ENCODE measurements around the gene LBX2. TPM values are rescaled to one million over a fixed set of nuclear protein-coding genes. Genes with fewer than 3 reads are reported as not detected.

The LBX2 gene
- total and polyA plus RNA-seq, 8 donors: 0.14 to 2.2 (median 0.77) TPM; not detected in 1

DNA sequence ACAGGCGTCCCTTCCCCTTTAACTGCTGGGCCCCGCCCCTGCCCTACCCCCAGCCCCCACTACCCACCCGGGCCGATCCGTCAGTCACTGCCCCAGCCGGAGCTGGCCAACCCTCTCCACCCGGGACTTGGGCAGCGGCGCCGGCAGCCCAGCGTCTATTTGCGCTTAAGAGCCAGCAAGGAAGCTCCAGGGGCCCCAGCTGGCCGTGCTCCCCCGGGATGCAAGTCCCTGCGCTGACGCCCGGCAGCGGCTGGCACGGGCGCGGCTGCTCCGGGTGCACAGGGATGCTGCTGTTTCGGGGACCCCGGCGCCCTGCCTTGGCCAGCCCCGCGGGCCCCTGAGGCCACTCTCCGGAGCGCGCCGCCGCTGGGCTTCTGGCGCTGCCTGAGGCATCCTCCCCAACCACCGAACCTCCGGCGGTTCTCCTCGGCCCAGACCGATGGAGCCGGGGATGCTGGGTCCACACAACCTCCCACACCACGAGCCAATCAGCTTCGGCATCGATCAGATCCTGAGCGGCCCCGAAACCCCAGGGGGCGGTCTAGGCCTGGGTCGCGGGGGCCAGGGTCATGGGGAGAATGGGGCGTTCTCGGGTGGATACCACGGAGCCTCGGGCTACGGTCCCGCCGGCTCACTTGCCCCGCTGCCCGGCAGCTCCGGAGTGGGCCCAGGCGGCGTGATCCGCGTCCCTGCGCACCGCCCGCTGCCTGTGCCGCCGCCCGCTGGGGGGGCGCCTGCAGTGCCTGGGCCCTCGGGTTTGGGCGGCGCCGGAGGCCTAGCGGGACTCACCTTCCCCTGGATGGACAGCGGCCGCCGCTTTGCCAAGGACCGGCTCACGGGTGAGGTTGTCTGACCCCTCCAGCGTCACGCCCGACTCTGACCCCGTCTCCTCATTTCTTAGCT is 15.2 kb upstream of the LBX2 start, which contains the start of gene TLX2:
TSS of gene TLX2 (plus strand) at position 83 of the 903 bp plus-strand sequence. CDS start at position 440, 357 bp downstream.
- Histone ChIP-seq H3K4me3 (no peak within 1 kb of the TSS), H3K27me3 (peaks cover 92 to 100% of the 10 kb centered on the region in 2 donors), H3K9me3 (no peaks in the 10 kb centered on the region), H3K4me1 (peaks cover 11 to 35% of the 10 kb centered on the region in 2 donors), H3K36me3 (no peaks in the 10 kb centered on the region), H3K27ac (no peak within 1 kb of the TSS)
- ATAC-seq (no peak), DNase-seq (no peak)
- intact Hi-C loops (cut with DNase I): no loop called here
- TF ChIP-seq, protein P1, sequence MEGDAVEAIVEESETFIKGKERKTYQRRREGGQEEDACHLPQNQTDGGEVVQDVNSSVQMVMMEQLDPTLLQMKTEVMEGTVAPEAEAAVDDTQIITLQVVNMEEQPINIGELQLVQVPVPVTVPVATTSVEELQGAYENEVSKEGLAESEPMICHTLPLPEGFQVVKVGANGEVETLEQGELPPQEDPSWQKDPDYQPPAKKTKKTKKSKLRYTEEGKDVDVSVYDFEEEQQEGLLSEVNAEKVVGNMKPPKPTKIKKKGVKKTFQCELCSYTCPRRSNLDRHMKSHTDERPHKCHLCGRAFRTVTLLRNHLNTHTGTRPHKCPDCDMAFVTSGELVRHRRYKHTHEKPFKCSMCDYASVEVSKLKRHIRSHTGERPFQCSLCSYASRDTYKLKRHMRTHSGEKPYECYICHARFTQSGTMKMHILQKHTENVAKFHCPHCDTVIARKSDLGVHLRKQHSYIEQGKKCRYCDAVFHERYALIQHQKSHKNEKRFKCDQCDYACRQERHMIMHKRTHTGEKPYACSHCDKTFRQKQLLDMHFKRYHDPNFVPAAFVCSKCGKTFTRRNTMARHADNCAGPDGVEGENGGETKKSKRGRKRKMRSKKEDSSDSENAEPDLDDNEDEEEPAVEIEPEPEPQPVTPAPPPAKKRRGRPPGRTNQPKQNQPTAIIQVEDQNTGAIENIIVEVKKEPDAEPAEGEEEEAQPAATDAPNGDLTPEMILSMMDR (IDR thresholded peaks at IDR 0.05): no peak

DNA sequence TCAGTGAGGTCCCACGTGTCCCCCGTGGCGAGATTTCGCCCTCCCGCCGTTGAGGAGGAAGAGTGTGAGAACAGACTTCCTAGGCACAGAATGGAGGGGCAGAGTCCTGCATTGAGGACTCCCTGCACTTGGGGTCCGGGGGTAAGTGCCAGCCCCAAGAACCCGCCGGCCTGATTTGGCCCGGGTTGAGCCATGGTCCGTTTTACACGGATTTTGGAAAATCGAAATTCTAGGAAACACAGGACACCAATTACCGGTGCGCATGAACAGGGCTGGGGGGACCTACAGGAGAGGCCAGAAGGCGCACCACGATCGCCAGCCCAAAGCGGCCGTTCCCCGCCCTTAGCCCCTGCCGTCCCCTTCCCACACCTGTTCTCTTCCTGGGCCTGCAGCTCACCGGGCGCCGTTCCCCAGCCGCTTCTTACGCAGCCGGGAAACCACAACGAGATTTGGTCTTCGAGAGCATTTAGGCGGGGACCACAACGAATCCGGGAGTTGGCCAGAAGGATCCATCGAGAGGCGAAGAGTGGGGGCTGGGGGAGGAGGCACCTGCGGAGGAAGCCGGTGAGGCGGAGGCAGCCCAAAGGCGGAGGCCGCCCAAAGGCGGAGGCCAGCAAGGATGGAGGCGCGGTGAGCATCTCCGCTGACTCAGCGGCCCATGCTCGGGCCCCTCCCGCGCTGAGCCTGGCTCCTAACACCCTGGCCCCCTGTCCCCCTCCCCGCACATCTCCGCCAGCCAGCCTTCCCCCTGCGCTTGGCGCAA is 14.4 kb upstream of the LBX2 start:
- intact Hi-C loops (cut with DNase I): no loop called here
- H3K4me1 ChIP-seq: peaks cover 11 to 35% of the 10 kb centered on the region in 2 donors

DNA sequence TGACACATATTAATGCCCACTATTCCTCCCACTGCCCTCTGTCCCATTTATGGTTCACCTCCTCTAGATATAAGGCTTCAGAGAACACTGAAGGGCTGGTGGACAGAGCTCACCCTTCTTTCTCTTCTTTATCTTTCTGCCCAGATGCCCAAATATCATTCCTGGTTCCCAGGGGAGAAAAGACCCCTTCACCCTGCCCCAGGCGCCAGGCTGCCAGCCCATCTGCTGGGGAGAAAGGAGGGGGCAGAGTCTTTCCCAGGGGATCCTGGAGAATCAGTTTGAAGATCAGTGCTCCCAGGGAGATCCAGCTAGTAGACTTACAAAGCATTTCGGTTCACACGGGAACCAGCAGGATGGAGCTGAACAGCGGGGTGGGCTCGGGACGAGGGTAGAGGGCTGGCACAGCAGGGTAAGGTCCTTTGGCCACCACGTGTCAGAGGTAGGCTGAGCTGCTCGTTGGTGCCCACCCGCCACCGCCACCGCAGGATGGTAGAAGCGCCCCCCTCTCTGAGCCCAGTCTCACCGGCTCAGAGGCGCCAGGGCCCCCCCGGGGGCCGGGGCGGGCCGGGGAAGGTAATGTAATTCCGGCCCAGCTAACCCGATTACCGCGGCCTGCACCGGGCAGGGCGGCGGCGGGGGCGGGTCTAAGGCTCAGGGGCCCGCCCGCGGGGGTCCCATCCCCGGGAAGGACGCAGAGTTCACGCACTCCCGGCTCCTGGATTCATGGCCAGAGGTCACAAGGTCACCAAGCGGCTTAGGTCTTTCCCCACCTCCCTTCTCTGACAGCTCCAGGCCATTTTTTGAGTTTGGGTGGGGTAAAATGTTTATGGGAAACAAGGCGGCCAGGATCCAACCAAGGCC is 13.6 kb upstream of the LBX2 start:
- intact Hi-C loops (cut with DNase I): no loop called here
- no peaks in the 10 kb centered on the region for H3K36me3 ChIP-seq
- no peak for ATAC-seq
- peaks cover 17 to 40% of the 10 kb centered on the region in 2 donors for H3K4me1 ChIP-seq
- TF ChIP-seq, protein P1 (IDR thresholded peaks at IDR 0.05): no peak
- no peak overlapping the region for H3K4me3 ChIP-seq
- H3K27me3 ChIP-seq: peaks cover 91 to 100% of the 10 kb centered on the region in 2 donors
- H3K27ac ChIP-seq: no peak overlapping the region
- no peaks in the 10 kb centered on the region for H3K9me3 ChIP-seq
- no peak for DNase-seq

More for the DNA sequence above, 14.4 kb upstream of the LBX2 start:
- Histone ChIP-seq H3K9me3 (no peaks in the 10 kb centered on the region), H3K27me3 (peaks cover 95 to 100% of the 10 kb centered on the region in 2 donors), H3K27ac (no peak overlapping the region), H3K4me3 (no peak overlapping the region), H3K36me3 (no peaks in the 10 kb centered on the region)
- DNase-seq (no peak), ATAC-seq (no peak)
- TF ChIP-seq, protein P1 (IDR thresholded peaks at IDR 0.05): no peak

DNA sequence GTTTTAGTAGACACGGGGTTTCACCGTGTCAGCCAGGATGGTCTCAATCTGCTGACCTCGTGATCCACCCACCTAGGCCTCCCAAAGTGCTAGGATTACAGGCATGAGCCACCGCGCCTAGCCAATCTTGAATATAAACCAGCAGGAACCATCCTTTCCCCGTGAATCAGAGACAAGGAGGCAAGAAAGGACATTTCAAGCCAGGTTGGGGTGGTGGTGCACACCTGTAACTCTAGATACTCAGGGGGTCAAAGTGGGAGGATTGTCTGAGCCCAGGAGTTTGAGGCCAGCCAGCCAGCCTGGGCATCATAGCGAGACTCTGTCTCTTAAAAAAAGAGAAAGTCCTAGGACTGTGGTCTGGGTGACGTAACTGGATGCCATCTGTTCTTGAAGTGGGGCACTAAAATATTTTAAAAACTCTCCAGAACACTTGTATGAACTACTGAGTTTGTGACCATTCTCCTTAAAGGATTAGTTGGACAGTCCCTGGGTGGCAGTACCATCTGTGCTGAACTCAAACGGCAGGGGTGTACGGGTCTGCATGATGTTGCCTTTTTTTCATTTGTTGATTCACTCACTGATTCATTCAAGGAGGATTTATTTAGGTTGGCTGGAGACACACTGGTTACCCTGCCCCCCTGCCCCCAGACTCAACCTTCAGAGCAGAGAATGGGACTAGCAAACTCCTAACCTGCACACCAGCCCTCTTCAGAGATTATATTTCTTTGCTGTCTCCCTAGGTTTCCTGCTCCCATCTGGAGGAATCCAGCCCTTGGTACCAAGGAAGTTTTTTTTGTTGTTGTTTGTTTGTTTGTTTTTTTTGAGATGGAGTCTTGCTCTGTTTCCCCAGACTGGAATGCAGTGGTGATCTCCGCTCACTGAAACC is 11.9 kb upstream of the LBX2 start:
- Histone ChIP-seq H3K27me3 (peaks cover 75 to 83% of the 10 kb centered on the region in 2 donors), H3K4me1 (peaks cover 16 to 42% of the 10 kb centered on the region in 2 donors), H3K9me3 (no peaks in the 10 kb centered on the region), H3K4me3 (no peak overlapping the region), H3K27ac (no peak overlapping the region), H3K36me3 (peaks cover 0 to under 1% of the 10 kb centered on the region in 2 donors)
- intact Hi-C loops (cut with DNase I): no loop called here
- TF ChIP-seq, protein P1 (IDR thresholded peaks at IDR 0.05): no peak
- DNase-seq (no peak), ATAC-seq (no peak)
